ENCODE data around the gene VAPB. TPM values are rescaled to one million over a fixed set of nuclear protein-coding genes. Genes with fewer than 3 reads are reported as not detected.

VAPB gene
- total and polyA plus RNA-seq, 10 of the 15 experiments (the other 5 are each of a cell fraction or from before 2014, with no cell fraction given): 3.2 to 28.6 (median 20.5) TPM

- TF ChIP-seq RB1 (IDR thresholded peaks at IDR 0.05; ENCODE audit: borderline replicate concordance) (peak; percentile 86; the same call in 1 of the 2 replicates), POLR2AphosphoS2 (IDR thresholded peaks at IDR 0.05; ENCODE audit: low read depth, low read length) (peak; percentile 65; the same call in 1 of the 2 replicates), MYC (IDR thresholded peaks at IDR 0.05; ENCODE audit: insufficient read depth, insufficient read length, insufficient replicate concordance, low read length, severe bottlenecking) (peak; percentile 31), LARP7 (IDR thresholded peaks at IDR 0.05) (no peak), HCFC1 (IDR thresholded peaks at IDR 0.05; ENCODE audit: low read length) (peak; percentile 42), RBBP5 (conservative IDR thresholded peaks at IDR 0.05) (no peak), CHD2 (IDR thresholded peaks at IDR 0.05; ENCODE audit: borderline replicate concordance, low read depth, low read length) (no peak), EGR1 (IDR thresholded peaks at IDR 0.05; ENCODE audit: borderline replicate concordance in 1 of 2, low read depth in 2 of 2, low read length in 2 of 2) (peak; percentile 35 to 98; a peak in 2 of 3 replicates), MEF2A (IDR thresholded peaks at IDR 0.05; ENCODE audit: insufficient read depth, low read depth, low read length) (no peak), TCF12 (IDR thresholded peaks at IDR 0.05; ENCODE audit: low read depth, low read length) (peak; percentile 29; the same call in 1 of the 2 replicates), SPI1 (IDR thresholded peaks at IDR 0.05; ENCODE audit: borderline replicate concordance, insufficient read depth, low read depth, low read length) (no peak)
- TF ChIP-seq, protein P1, sequence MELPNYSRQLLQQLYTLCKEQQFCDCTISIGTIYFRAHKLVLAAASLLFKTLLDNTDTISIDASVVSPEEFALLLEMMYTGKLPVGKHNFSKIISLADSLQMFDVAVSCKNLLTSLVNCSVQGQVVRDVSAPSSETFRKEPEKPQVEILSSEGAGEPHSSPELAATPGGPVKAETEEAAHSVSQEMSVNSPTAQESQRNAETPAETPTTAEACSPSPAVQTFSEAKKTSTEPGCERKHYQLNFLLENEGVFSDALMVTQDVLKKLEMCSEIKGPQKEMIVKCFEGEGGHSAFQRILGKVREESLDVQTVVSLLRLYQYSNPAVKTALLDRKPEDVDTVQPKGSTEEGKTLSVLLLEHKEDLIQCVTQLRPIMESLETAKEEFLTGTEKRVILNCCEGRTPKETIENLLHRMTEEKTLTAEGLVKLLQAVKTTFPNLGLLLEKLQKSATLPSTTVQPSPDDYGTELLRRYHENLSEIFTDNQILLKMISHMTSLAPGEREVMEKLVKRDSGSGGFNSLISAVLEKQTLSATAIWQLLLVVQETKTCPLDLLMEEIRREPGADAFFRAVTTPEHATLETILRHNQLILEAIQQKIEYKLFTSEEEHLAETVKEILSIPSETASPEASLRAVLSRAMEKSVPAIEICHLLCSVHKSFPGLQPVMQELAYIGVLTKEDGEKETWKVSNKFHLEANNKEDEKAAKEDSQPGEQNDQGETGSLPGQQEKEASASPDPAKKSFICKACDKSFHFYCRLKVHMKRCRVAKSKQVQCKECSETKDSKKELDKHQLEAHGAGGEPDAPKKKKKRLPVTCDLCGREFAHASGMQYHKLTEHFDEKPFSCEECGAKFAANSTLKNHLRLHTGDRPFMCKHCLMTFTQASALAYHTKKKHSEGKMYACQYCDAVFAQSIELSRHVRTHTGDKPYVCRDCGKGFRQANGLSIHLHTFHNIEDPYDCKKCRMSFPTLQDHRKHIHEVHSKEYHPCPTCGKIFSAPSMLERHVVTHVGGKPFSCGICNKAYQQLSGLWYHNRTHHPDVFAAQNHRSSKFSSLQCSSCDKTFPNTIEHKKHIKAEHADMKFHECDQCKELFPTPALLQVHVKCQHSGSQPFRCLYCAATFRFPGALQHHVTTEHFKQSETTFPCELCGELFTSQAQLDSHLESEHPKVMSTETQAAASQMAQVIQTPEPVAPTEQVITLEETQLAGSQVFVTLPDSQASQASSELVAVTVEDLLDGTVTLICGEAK (IDR thresholded peaks at IDR 0.05; ENCODE audit: borderline replicate concordance): no peak
- TF ChIP-seq, protein P2, sequence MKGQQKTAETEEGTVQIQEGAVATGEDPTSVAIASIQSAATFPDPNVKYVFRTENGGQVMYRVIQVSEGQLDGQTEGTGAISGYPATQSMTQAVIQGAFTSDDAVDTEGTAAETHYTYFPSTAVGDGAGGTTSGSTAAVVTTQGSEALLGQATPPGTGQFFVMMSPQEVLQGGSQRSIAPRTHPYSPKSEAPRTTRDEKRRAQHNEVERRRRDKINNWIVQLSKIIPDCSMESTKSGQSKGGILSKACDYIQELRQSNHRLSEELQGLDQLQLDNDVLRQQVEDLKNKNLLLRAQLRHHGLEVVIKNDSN (IDR thresholded peaks at IDR 0.05; ENCODE audit: borderline replicate concordance, extremely low read length, insufficient read depth, low read depth, low read length): no peak
- TF ChIP-seq, protein P3, sequence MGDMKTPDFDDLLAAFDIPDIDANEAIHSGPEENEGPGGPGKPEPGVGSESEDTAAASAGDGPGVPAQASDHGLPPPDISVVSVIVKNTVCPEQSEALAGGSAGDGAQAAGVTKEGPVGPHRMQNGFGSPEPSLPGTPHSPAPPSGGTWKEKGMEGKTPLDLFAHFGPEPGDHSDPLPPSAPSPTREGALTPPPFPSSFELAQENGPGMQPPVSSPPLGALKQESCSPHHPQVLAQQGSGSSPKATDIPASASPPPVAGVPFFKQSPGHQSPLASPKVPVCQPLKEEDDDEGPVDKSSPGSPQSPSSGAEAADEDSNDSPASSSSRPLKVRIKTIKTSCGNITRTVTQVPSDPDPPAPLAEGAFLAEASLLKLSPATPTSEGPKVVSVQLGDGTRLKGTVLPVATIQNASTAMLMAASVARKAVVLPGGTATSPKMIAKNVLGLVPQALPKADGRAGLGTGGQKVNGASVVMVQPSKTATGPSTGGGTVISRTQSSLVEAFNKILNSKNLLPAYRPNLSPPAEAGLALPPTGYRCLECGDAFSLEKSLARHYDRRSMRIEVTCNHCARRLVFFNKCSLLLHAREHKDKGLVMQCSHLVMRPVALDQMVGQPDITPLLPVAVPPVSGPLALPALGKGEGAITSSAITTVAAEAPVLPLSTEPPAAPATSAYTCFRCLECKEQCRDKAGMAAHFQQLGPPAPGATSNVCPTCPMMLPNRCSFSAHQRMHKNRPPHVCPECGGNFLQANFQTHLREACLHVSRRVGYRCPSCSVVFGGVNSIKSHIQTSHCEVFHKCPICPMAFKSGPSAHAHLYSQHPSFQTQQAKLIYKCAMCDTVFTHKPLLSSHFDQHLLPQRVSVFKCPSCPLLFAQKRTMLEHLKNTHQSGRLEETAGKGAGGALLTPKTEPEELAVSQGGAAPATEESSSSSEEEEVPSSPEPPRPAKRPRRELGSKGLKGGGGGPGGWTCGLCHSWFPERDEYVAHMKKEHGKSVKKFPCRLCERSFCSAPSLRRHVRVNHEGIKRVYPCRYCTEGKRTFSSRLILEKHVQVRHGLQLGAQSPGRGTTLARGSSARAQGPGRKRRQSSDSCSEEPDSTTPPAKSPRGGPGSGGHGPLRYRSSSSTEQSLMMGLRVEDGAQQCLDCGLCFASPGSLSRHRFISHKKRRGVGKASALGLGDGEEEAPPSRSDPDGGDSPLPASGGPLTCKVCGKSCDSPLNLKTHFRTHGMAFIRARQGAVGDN (IDR thresholded peaks at IDR 0.05): peak; percentile 95
Measured at GRCh38 chr20:58388882-58389323, at the start of gene VAPB (continued).
